HG02642 (cell line): ENCODE measurements around the gene PDZRN4.
"Not testable (repeated sequence)": the region's sequence is repeated elsewhere in the genome, so short reads cannot be mapped to it uniquely, and the experiment has no call there.

ENCODE experiments used
- ATAC-seq: cut with Tn5 transposase; IDR thresholded peaks from one replicate; pipeline ENCODE4 v1.9.1; 2021; ENCODE audit warnings: mild to moderate bottlenecking; ENCODE audit not compliant: unreplicated experiment, poor library complexity

The PDZRN4 gene

DNA sequence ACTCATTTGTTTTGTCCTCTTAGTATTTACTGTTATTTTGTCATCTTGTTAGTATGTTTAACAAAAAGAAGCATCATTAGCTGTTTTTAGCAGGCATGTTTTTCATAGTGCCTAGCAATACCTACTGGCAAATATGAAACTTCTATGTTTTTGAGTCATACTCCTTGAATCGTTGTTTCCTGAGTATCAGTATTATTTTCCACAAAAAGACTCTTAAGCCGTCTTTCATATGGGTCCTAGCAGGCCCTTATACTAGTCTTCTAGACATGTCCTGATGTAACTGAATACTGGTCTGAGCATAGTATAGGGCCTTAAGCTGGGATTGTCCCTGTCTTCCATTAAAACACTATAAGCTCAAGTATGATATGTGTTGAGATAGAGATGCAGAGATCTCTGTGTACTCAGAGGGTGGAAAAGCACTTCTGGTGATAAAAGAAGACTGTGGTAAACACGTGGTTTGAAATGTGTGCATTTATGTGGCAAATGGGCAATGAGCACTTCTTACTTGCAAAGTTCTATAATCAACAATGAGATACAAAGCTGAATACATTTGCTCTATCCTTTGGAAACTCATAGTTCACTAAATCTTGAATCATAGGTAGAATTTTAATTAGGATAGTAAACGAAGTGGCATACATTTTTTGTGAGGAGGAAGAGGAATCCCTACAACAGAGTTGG lies 348.8 kb downstream of the PDZRN4 start:
- ATAC-seq = no peak

DNA sequence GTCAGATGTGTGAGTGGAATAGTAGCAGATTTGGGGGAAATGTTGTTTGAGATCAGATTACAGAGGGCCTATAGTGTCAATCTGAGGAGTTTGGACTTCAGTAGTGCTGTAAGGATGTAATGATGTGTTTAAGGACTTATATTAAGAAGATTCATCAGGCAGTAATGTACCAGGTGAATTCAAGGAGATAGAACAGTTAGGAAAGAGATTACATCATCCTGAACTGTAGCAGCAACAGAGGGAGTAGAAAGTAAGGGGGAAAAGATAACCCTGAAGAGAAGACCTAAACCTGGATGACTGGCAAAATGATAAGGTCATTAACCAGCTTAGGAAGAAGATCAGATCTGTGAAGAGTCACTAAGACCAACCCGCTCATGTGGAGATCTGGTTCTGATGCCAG lies 349.4 kb downstream of the PDZRN4 start:
- ATAC-seq = no peak

GRCh38 chr12:41545761-41546160 lies 357.6 kb downstream of the PDZRN4 start:
- no peak for ATAC-seq

GRCh38 chr12:41547071-41547470 lies 359.0 kb downstream of the PDZRN4 start:
- ATAC-seq = not testable (repeated sequence)

DNA sequence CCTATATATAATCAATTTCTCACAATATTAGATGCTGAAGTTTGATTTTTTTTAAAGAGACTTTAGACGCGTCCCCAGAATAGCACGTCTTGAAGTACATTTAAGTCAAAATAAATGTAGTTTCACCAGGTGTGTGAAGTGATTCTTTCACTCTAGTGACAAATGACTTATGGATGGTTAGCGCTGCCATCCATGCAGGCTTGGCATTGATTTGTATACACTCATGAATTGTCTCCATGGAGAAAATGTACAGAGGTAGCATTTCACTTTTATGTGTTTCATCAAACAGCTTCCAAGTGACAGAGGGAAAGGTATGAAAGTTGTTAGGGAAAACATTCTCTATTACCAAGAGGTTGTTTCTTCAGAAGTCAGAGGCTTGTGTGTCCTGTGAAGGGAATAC lies 360.8 kb downstream of the PDZRN4 start:
- ATAC-seq = no peak

- ATAC-seq = no peak
Observed at GRCh38 chr12:41552588-41552987, 364.5 kb downstream of the PDZRN4 start.

GRCh38 chr12:41556176-41556575 lies 368.1 kb downstream of the PDZRN4 start:
- ATAC-seq = no peak

- ATAC-seq = no peak
Observed at GRCh38 chr12:41557344-41557743, 369.2 kb downstream of the PDZRN4 start.

DNA sequence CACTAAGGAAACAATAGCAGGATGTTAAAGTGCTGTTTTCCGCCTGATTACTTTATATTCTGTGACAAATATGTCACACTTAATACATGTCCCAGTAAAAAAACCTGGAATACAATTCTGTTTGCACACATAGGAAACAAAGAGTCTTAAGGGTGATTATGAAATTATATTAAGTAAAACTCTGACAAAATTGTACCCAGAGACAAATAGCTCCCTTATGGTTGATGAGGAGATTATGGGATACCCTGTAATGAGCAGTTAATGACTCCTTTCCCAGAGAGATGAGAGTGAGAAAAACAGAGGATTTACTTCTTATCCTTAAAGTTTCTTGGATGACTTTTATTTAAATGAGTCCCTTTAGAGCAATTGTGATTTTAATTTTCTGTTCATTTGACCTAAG lies 370.6 kb downstream of the PDZRN4 start:
- no peak for ATAC-seq

DNA sequence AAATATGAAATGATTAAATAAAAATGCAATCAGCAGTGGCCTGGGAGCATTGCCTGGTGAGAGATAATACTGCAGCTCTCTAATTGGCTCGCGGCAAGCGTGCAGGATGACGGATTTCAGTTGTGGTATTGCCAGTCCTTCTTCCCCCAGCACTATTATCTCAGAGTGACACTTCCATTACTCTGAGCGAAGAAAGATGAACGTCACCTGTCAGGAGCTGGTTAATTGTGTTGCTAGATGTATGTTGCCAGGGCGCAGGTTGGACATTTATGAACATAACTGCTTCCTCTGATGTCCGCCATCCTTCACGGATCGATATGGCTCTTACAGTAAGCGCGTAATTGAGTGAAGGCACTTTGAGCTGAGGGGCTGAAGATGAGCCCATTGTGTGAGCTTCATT lies 374.9 kb downstream of the PDZRN4 start:
- no peak for ATAC-seq

GRCh38 chr12:41564816-41565215 lies 376.7 kb downstream of the PDZRN4 start:
- ATAC-seq = no peak

GRCh38 chr12:41566703-41567102 lies 378.6 kb downstream of the PDZRN4 start:
- no peak for ATAC-seq

DNA sequence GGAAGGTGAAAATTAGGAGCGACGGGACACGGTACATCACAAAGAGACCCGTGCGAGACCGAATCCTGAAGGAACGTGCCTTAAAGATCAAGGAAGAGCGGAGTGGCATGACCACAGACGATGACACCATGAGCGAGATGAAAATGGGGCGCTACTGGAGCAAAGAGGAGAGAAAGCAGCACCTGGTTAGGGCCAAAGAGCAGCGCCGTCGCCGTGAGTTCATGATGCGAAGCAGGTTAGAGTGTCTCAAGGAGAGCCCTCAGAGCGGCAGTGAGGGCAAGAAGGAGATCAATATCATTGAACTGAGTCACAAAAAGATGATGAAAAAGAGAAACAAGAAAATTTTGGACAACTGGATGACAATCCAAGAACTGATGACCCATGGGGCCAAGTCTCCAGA lies 385.3 kb downstream of the PDZRN4 start:
- ATAC-seq = no peak

DNA sequence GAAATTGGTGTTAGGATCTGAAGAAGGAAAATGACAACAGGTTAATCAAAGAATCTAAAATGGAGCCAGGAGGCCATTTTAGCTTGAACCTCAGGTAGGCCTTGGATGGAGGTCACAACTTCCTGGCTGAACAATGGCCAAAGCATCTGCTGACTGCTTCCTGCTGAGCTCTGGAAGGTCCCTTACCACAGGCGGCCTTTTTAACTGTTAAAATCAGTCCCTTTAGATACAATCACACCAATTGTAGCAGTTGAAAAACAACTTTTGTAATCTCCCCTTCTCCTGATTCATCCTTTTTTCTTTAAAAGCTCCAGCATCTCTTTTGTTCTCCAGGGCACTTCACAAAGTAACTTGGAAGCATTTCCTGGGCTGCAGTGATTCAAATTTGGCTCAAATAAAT lies 388.8 kb downstream of the PDZRN4 start:
- ATAC-seq = no peak

- no peak for ATAC-seq
Observed at GRCh38 chr12:41577995-41578394, 389.9 kb downstream of the PDZRN4 start.

DNA sequence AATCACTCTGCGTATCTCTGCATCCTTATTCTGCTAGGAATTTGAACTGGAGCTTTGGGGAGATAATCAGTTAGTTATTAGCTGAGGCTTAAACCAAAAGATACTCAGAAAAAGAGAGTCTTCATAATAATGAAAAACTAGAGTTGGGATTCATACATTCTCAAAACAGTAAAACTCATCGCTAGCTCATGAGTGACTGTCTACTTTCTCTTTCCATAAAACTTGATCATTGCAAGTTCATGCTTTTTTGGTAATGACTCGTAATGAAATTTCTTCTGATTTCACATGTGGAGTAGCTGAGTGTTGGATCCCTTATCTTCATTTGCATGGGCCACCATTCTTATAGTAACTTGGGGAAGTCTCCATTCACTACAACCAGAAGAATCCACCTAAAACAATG lies 397.7 kb downstream of the PDZRN4 start:
- ATAC-seq = no peak

GRCh38 chr12:41587574-41587973 lies 399.5 kb downstream of the PDZRN4 start:
- no peak for ATAC-seq

DNA sequence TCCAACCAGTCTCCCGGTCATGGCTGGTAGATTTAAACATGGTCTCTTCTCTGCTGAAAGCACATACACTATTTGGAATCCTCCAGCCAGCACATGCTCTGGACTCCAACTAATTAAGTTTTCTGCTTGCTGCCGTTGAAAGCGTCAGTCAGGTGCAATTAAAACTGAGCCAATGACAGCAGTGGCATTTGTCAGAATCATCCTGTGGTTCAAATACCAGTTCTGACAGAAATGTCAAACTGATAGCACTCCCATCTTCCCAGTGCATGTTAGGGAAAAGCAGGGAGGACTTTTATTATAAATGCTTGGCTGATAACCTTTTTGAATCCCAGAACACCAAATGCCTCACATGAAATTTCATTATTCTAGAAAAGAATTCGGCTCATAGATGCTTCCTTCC lies 401.8 kb downstream of the PDZRN4 start:
- no peak for ATAC-seq

- ATAC-seq = no peak
Observed at GRCh38 chr12:41596190-41596589, 408.1 kb downstream of the PDZRN4 start.

GRCh38 chr12:41604830-41605229 lies 416.7 kb downstream of the PDZRN4 start:
- no peak for ATAC-seq

DNA sequence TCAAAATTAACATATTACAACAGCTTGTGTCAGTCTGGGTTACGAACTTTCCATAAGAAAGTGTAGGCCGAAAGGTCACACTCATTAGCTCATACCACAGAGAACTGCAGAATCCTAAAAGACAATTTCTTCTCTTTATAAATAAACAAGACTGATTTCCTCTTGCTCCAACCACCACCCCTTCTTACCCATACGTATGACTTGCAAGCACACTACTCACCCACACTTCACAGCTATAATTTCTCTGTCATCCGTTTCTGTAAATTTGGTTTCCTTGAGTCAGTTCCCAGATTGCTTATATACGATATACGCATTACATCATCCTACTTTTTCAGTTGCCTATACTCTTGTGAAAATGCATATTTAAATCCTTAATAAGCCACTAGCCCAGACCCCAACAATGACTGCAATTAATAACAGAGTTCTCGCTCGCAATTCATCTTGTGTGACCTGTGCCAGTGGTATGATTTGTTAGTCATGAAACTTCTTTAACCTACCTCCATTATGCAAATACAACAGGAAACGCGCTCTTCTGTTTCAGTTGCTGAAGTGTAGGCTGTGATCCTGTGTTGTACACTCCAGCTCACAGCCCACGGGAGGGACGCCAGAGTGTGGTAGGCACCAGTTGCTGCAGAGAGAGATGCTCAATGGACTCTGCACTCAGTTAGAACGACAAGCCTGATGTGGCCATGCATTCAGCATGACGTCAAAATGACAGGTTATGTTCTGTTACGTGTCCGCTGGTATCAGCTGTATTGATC lies 417.6 kb downstream of the PDZRN4 start:
- ATAC-seq = no peak
